Stomach (tissue), 9 donors: ENCODE results near the gene CYGB. TPM values are rescaled to one million over a fixed set of nuclear protein-coding genes. Genes with fewer than 3 reads are reported as not detected.

Experiments used
- DNase-seq, 2 donors: peaks; one replicate each; pipeline versions ENCODE4 v3.0.0 to v3.0.0-alpha.2; 2013 to 2019
- H3K27ac ChIP-seq, 5 donors: fragments of 200-600 bp in 4 of 5; sonication (generic) in 4 of 5; one replicate each; pipeline ENCODE4 v1.5.1; 2013 to 2019; ENCODE audit warnings: mild to moderate bottlenecking in 1 of 5, moderate library complexity in 1 of 5
- H3K27me3 ChIP-seq, 3 donors: fragments of 200-600 bp; sonication (generic); one replicate each; pipeline ENCODE4 v1.5.1; 2017 to 2019; ENCODE audit warnings: mixed run types in 1 of 3
- H3K36me3 ChIP-seq, 4 donors: fragments of 200-600 bp; sonication (generic); 1 replicate in 3 of 4; 2 replicates in 1 of 4; pipeline ENCODE4 v1.5.1; 2016 to 2019
- H3K4me1 ChIP-seq, 4 donors: fragments of 200-600 bp; sonication (generic); one replicate each; pipeline ENCODE4 v1.5.1; 2016 to 2019
- H3K4me3 ChIP-seq, 4 donors: fragments of 200-600 bp; sonication (generic) in 3 of 4; one replicate each; pipeline ENCODE4 v1.5.1; 2016 to 2019; ENCODE audit warnings: mild to moderate bottlenecking in 1 of 4
- H3K9me3 ChIP-seq, 4 donors: fragments of 200-600 bp; sonication (generic); one replicate each; pipeline ENCODE4 v1.5.1; 2016 to 2019
- EP300 ChIP-seq: sonication (generic); formaldehyde crosslinking; IDR thresholded peaks from one replicate; pipeline ENCODE4 v1.6.1; 2017; ENCODE audit warnings: antibody characterized with exemption
- POLR2A ChIP-seq, 4 donors: fragments of 450-650 bp; IDR thresholded peaks; one replicate each; pipeline ENCODE4 v1.6.1; 2016; ENCODE audit warnings: antibody characterized with exemption in 4 of 4, control low read depth in 2 of 4, mild to moderate bottlenecking in 1 of 4, moderate library complexity in 1 of 4
- POLR2AphosphoS5 ChIP-seq, 3 donors: sonication (generic); formaldehyde crosslinking; IDR thresholded peaks; one replicate each; pipeline ENCODE4 v1.6.1; 2016; ENCODE audit warnings: antibody characterized with exemption in 3 of 3
- WGBS, 5 donors: extraction: QIAGEN DNeasy Blood & Tissue Kit in 3 of 5; methylation state at CpG; one replicate each; pipeline versions ENCODE4 v1.1.5 to v1.1.7; 2013 to 2018; 5-methylcytosine and 5-hydroxymethylcytosine counted together
- intact Hi-C: fragments of 100-400 bp; cut with DNase I; formaldehyde crosslinking; loops from one replicate; pipeline ENCODE4 v1.15.1; 2023; ENCODE audit warnings: low total_unique reads
- polyA plus RNA-seq, 3 donors: library from polyadenylated mRNA; stranded (reverse); fragments of 200-250 nt; gene quantifications; one replicate each; pipeline ENCODE4 v1.2.3, GENCODE V29; 2013
- total RNA-seq, 5 donors: library from RNA; depleted of rRNA; stranded (reverse); fragments of >200 nt; gene quantifications; one replicate each; pipeline versions ENCODE4 v1.1.0 to v1.2.3, GENCODE V29; 2014 to 2016
- TF ChIP-seq, protein P1 (sequence below), 7 experiments: fragments of 450-650 bp in 4 of 7; fragments of 200-600 bp in 3 of 7; sonication (generic) in 3 of 7; IDR thresholded peaks; one replicate each; pipeline ENCODE4 v1.5.1; 2016 to 2019; ENCODE audit warnings: antibody characterized with exemption in 7 of 7, control low read depth in 2 of 7, mild to moderate bottlenecking in 1 of 7
- donor health status: healthy with polysubstance abuse.
- donor health status: Bipolar disorder and iron deficiency.
- donor health status: healthy.

Gene CYGB
- total and polyA plus RNA-seq, 8 donors, result 6.8 to 101 (median 35.9) TPM; not detected in 1

DNA sequence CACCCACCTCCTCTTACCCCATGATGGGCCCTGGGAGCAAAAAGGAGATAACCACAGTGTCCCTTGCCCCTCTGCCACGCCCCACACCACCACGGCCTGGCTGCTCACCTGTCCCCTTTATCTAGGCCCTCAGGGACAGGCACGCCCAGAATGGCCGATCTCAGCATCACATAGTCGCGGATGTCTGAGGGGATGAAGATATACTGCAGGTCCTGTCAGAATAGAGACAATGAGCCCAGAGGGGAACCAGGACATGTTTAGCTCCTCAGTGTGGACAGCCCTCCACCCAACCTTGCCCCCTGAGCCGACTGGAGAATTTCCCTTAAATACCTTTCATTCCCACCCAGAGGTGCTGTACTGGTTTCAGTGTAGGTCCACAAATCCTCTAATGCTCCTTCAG is 32.9 kb upstream of the CYGB start:
- WGBS, 5 donors, result 66 to 82% (median 78%) methylated on average over 7 of the region's 7 CpGs
- H3K27ac ChIP-seq, result peak overlapping the region in 4 of 5 donors; percentile 47 to 65 (median 62)
- no peak for DNase-seq

DNA sequence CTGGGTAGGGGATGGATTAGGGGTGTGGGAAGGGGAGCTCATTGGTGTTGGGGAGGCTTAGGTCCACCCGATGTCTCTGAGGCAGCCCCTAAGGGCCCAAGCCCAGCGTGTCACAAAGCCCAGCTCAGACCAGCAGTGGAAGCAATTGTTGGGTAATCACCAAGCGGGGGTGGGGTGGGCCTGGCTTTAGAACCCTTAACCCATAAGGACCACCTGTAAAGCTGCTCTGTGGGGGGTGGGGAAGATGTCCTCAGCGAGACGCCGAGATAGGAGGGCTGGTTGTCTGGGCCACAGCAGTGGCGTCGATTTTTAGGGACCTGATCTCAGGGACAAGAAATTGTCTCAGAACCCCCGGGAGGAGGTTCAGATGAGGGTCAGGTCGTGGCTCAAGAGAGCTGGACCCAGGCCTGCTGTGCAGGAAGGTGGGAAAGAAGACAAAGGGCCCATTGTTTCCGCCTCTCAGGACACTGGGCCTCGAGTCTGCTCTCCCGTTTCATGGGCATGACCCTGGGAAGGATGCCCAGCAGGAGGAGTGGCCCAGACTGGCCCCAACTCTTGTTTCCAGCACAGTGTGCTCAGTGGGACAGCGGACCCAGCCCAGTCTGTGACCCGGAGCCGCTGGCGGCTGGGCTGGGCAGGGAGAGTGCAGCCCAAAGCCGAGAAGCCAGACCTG is 32.2 kb upstream of the CYGB start:
- DNase-seq, result peak; percentile 69 to 90
- peaks cover 29 to 58% (median 41%) of the 10 kb centered on the region in 4 donors for H3K4me1 ChIP-seq
- intact Hi-C loops, result no loop called here
- 39 to 55% (median 47%) methylated on average over 11 to 18 of the region's 18 CpGs for WGBS, 5 donors
- H3K27ac ChIP-seq, result peak overlapping the region; percentile 0 to 65 (median 61)
- peaks cover 2 to 24% (median 18%) of the 10 kb centered on the region in 4 donors for H3K36me3 ChIP-seq
- no peaks in the 10 kb centered on the region for H3K9me3 ChIP-seq
- H3K4me3 ChIP-seq, result no peak overlapping the region
- H3K27me3 ChIP-seq, result no peaks in the 10 kb centered on the region
- TF ChIP-seq POLR2A (IDR thresholded peaks at IDR 0.05) (no peak), EP300 (no peak), POLR2AphosphoS5 (IDR thresholded peaks at IDR 0.05) (peak in 2 of 3 donors; percentile 39 to 67)
- TF ChIP-seq, protein P1, sequence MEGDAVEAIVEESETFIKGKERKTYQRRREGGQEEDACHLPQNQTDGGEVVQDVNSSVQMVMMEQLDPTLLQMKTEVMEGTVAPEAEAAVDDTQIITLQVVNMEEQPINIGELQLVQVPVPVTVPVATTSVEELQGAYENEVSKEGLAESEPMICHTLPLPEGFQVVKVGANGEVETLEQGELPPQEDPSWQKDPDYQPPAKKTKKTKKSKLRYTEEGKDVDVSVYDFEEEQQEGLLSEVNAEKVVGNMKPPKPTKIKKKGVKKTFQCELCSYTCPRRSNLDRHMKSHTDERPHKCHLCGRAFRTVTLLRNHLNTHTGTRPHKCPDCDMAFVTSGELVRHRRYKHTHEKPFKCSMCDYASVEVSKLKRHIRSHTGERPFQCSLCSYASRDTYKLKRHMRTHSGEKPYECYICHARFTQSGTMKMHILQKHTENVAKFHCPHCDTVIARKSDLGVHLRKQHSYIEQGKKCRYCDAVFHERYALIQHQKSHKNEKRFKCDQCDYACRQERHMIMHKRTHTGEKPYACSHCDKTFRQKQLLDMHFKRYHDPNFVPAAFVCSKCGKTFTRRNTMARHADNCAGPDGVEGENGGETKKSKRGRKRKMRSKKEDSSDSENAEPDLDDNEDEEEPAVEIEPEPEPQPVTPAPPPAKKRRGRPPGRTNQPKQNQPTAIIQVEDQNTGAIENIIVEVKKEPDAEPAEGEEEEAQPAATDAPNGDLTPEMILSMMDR (IDR thresholded peaks at IDR 0.05), result no peak

More for the DNA sequence above, 32.9 kb upstream of the CYGB start:
- H3K27me3 ChIP-seq, result no peaks in the 10 kb centered on the region
- intact Hi-C loops, result no loop called here
- TF ChIP-seq, protein P1 (IDR thresholded peaks at IDR 0.05), result no peak
- TF ChIP-seq EP300, result no peak
- TF ChIP-seq POLR2AphosphoS5 (IDR thresholded peaks at IDR 0.05), result no peak
- TF ChIP-seq POLR2A (IDR thresholded peaks at IDR 0.05), result no peak
- peaks cover 0 to 17% (median 12%) of the 10 kb centered on the region in 4 donors for H3K36me3 ChIP-seq
- peaks cover 29 to 56% (median 41%) of the 10 kb centered on the region in 4 donors for H3K4me1 ChIP-seq
- H3K4me3 ChIP-seq, result no peak overlapping the region
- no peaks in the 10 kb centered on the region for H3K9me3 ChIP-seq

DNA sequence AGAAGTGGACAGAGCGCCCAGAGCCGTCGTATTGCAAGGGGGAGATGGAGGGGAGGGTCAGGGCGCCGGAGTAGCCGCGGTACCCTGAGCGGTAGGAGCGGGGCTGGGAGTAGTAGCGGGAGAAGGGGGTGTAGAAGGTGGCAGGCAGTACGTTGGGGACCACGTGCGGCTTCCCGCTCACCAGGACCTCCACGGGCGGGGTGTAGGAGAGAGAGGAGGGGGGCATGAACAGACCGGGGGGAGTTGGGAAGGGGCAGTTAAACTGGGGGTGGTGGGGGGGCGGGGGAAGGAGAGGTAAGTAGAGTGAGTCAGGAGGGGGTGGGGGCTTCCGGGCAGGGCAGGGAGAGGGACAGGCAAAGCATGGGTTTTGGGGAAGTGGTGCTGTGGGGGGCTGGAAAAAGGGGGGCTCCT is 31.3 kb upstream of the CYGB start:
- H3K36me3 ChIP-seq, result peaks cover 6 to 29% (median 27%) of the 10 kb centered on the region in 4 donors
- H3K9me3 ChIP-seq, result no peaks in the 10 kb centered on the region
- H3K27me3 ChIP-seq, result no peaks in the 10 kb centered on the region
- 42 to 61% (median 60%) methylated on average over 13 to 19 of the region's 19 CpGs for WGBS, 5 donors
- H3K4me1 ChIP-seq, result peaks cover 29 to 62% (median 41%) of the 10 kb centered on the region in 4 donors
- no peak overlapping the region for H3K4me3 ChIP-seq
- no peak for DNase-seq
- TF ChIP-seq, protein P1 (IDR thresholded peaks at IDR 0.05), result no peak
- TF ChIP-seq POLR2AphosphoS5 (IDR thresholded peaks at IDR 0.05), result no peak
- TF ChIP-seq POLR2A (IDR thresholded peaks at IDR 0.05), result no peak
- TF ChIP-seq EP300, result no peak
- intact Hi-C loops, result no loop called here
- peak overlapping the region in 3 of 5 donors; percentile 50 to 65 (median 55) for H3K27ac ChIP-seq

DNA sequence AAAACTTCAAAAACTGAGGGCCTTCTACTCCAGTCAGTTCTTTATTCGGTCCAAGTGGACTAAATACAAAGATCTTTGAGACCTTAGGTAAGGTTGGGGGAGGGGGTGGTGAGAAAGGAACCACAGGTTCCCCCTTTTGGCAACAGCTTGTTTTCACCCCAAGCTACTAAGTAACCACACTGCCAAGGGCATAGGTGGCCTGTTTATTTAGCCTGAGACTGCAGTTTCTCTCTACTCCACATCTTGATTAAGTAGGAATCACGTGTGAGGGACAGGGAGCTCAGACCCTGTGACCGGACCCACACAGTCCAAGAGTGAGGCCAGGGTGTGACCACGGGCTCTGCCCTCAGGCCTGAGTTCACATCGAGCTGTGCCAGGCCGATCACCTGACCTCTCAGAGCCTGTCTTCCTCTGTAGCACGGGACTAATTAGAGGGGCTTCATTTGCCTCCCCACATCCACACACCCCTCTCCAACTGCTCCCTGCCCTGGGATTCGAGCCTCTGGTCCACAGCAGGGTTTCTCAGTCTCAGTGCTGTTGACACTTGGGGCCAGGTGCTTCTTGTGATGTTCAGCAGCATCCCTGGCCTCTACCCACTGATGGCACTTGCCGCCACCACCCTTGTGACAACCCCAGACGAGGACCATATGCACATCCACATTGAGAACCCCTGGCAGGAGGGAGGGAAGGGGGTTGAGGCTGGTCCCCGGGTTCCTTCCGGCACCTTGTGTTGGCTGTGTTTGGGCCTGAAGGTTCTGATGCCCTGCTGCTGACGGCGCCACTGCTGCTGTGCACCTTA is 30.3 kb upstream of the CYGB start:
- H3K36me3 ChIP-seq, result peaks cover 11 to 36% (median 34%) of the 10 kb centered on the region in 4 donors
- H3K27me3 ChIP-seq, result no peaks in the 10 kb centered on the region
- H3K27ac ChIP-seq, result peak overlapping the region; percentile 47 to 65 (median 55)
- peaks cover 30 to 63% (median 41%) of the 10 kb centered on the region in 4 donors for H3K4me1 ChIP-seq
- 45 to 62% (median 54%) methylated on average over 12 to 14 of the region's 14 CpGs for WGBS, 5 donors
- intact Hi-C loops, result no loop called here
- peak; percentile 71 to 75 for DNase-seq
- H3K9me3 ChIP-seq, result no peaks in the 10 kb centered on the region
- H3K4me3 ChIP-seq, result no peak overlapping the region
- TF ChIP-seq POLR2AphosphoS5 (IDR thresholded peaks at IDR 0.05), result peak in 1 of 3 donors; percentile 31
- TF ChIP-seq POLR2A (IDR thresholded peaks at IDR 0.05), result no peak
- TF ChIP-seq, protein P1 (IDR thresholded peaks at IDR 0.05), result no peak
